OCI-LY1 (cell line): Measurements from ENCODE around the gene S100A10.

Source experiments
- H2AFZ ChIP-seq: fragments of 200-600 bp; sonication (generic), shearing (Covaris generic); 2 replicates; pipeline ENCODE4 v1.6.0; 2014; ENCODE audit warnings: antibody characterized with exemption, mild to moderate bottlenecking, low read length
- H3F3A ChIP-seq: fragments of 200-600 bp; sonication (generic), shearing (Covaris generic); 2 replicates; pipeline ENCODE4 v1.6.0; 2014; ENCODE audit warnings: mild to moderate bottlenecking, antibody characterized with exemption, low read length, moderate library complexity; ENCODE audit not compliant: insufficient read depth
- H3K27ac ChIP-seq: fragments of 200-600 bp; sonication (generic); 2 replicates; pipeline ENCODE4 v1.5.1; 2014; ENCODE audit warnings: low read length, mixed run types, mild to moderate bottlenecking, low read depth; ENCODE audit not compliant: poor library complexity, severe bottlenecking
- H3K27me3 ChIP-seq: fragments of 200-600 bp; sonication (generic); 2 replicates; pipeline ENCODE4 v1.6.0; 2014; ENCODE audit warnings: antibody characterized with exemption, mild to moderate bottlenecking, low read length, moderate library complexity; ENCODE audit not compliant: insufficient read depth
- H3K36me3 ChIP-seq: fragments of 200-600 bp; sonication (generic); 2 replicates; pipeline ENCODE4 v1.6.1; 2014; ENCODE audit warnings: mild to moderate bottlenecking, antibody characterized with exemption, low read length, moderate library complexity, mixed read lengths; ENCODE audit not compliant: insufficient read depth
- H3K4me1 ChIP-seq: fragments of 200-600 bp; sonication (generic); 2 replicates; pipeline ENCODE4 v1.5.1; 2014; ENCODE audit warnings: mild to moderate bottlenecking, low read length, moderate library complexity; ENCODE audit not compliant: insufficient read depth, severe bottlenecking
- H3K4me2 ChIP-seq: fragments of 200-600 bp; sonication (generic), shearing (Covaris generic); 2 replicates; pipeline ENCODE4 v1.6.1; 2014; ENCODE audit warnings: low read length
- H3K4me3 ChIP-seq: fragments of 200-600 bp; sonication (generic); 2 replicates; pipeline ENCODE4 v1.5.1; 2014; ENCODE audit warnings: low read length, low read depth, mild to moderate bottlenecking, mixed read lengths; ENCODE audit not compliant: poor library complexity, severe bottlenecking
- H3K79me2 ChIP-seq: fragments of 200-600 bp; shearing (Covaris generic); 2 replicates; pipeline ENCODE4 v1.6.1; 2016; ENCODE audit warnings: mixed run types, low read length, mixed read lengths; ENCODE audit not compliant: insufficient read depth
- H3K9ac ChIP-seq: fragments of 200-600 bp; sonication (generic), shearing (Covaris generic); 2 replicates; pipeline ENCODE4 v1.6.1; 2014; ENCODE audit warnings: mild to moderate bottlenecking, low read length, mixed read lengths
- H3K9me2 ChIP-seq: fragments of 200-600 bp; sonication (generic), shearing (Covaris generic); 2 replicates; pipeline ENCODE4 v1.6.1; 2014; ENCODE audit warnings: low read depth, mild to moderate bottlenecking, low read length, mixed read lengths
- H3K9me3 ChIP-seq: fragments of 200-600 bp; shearing (Covaris generic); 2 replicates; pipeline ENCODE4 v1.6.1; 2014; ENCODE audit warnings: low read length, mixed read lengths
- H4K20me1 ChIP-seq: fragments of 200-600 bp; sonication (generic), shearing (Covaris generic); 2 replicates; pipeline ENCODE4 v1.6.0; 2016; ENCODE audit warnings: mild to moderate bottlenecking, low read length; ENCODE audit not compliant: insufficient read depth
- CTCF ChIP-seq: fragments of 200-600 bp; sonication (generic), shearing (Covaris generic); IDR thresholded peaks from 2 replicates; pipeline ENCODE4 v1.5.1; 2017; ENCODE audit warnings: mild to moderate bottlenecking, antibody characterized with exemption, low read length, moderate library complexity, mixed read lengths
- EZH2 ChIP-seq: fragments of 200-600 bp; sonication (generic), shearing (Covaris generic); IDR thresholded peaks from 2 replicates; pipeline ENCODE4 v1.8.0; 2017; ENCODE audit warnings: borderline replicate concordance, mixed run types, mild to moderate bottlenecking, antibody characterized with exemption, low read length, moderate library complexity, mixed read lengths

S100A10 gene

GRCh38 chr1:151944126-151944856 lies 49.4 kb downstream of the S100A10 start:
- Histone ChIP-seq H3K27ac (no peak overlapping the region), H3K36me3 (no peaks in the 10 kb centered on the region), H2AFZ (no peak overlapping the region), H3F3A (no peaks in the 10 kb centered on the region), H3K9me2 (no peaks in the 10 kb centered on the region), H4K20me1 (no peaks in the 10 kb centered on the region), H3K4me3 (no peak overlapping the region), H3K79me2 (no peaks in the 10 kb centered on the region), H3K4me2 (no peak overlapping the region), H3K9ac (no peak overlapping the region), H3K9me3 (no peaks in the 10 kb centered on the region), H3K27me3 (no peaks in the 10 kb centered on the region), H3K4me1 (no peaks in the 10 kb centered on the region)
- TF ChIP-seq EZH2 (no peak), CTCF (no peak)

GRCh38 chr1:151943591-151943990 lies 50.1 kb downstream of the S100A10 start:
- Histone ChIP-seq H3K27ac (no peak overlapping the region), H3K4me1 (no peaks in the 10 kb centered on the region), H3K9ac (no peak overlapping the region), H3F3A (no peaks in the 10 kb centered on the region), H3K4me3 (no peak overlapping the region), H3K4me2 (no peak overlapping the region), H3K27me3 (no peaks in the 10 kb centered on the region), H3K9me3 (no peaks in the 10 kb centered on the region), H3K36me3 (no peaks in the 10 kb centered on the region), H2AFZ (no peak overlapping the region), H3K79me2 (no peaks in the 10 kb centered on the region), H4K20me1 (no peaks in the 10 kb centered on the region), H3K9me2 (no peaks in the 10 kb centered on the region)
- no peak for TF ChIP-seq CTCF
- TF ChIP-seq EZH2, result no peak

- Histone ChIP-seq H3K27ac (no peak overlapping the region), H3K4me2 (no peak overlapping the region), H4K20me1 (no peaks in the 10 kb centered on the region), H3K4me1 (no peaks in the 10 kb centered on the region), H3K79me2 (no peaks in the 10 kb centered on the region), H2AFZ (no peak overlapping the region), H3K4me3 (no peak overlapping the region), H3K9me2 (no peaks in the 10 kb centered on the region), H3K9me3 (no peaks in the 10 kb centered on the region), H3K36me3 (no peaks in the 10 kb centered on the region), H3K27me3 (no peaks in the 10 kb centered on the region), H3K9ac (no peak overlapping the region), H3F3A (no peaks in the 10 kb centered on the region)
- TF ChIP-seq CTCF, result no peak
- no peak for TF ChIP-seq EZH2
These were observed 50.8 kb downstream of the S100A10 start for GRCh38 chr1:151942882-151943281.
